ENCODE measurements around the gene QKI.

QKI gene

GRCh38 chr6:163414117-163414945 is at the start of gene QKI:
TSS of gene QKI (plus strand) at chr6:163414718. CDS start at chr6:163415194, 476 bp downstream.
- TF ChIP-seq GATA3 (IDR thresholded peaks at IDR 0.05; ENCODE audit: low read depth, low read length) (no peak), GATA2 (IDR thresholded peaks at IDR 0.05; ENCODE audit: low read depth, low read length) (no peak)

DNA sequence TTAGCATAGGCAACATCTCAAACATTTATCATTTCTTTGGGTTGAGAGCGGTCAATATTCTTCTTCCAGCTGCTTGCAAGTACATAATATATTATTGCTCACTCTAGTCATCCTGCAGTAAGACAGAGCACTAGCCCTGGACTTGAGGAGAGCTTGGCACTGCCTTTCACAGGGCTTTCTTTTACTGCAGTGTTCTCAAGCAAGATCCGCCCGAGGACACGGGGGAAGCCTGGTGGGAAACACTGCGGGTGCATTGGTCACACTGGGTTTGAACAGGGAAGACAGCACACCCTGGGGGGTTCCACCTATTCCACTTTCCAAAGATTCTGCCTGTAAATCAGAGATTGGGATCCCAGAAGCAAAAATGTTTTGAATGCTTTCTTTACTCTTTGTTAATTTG is 48.2 kb upstream of the QKI start:
- TF ChIP-seq GATA3 (IDR thresholded peaks at IDR 0.05; ENCODE audit: low read depth, low read length) (no peak), GATA2 (IDR thresholded peaks at IDR 0.05; ENCODE audit: low read depth, low read length) (no peak)

- TF ChIP-seq GATA2 (IDR thresholded peaks at IDR 0.05; ENCODE audit: low read depth, low read length) (no peak), GATA3 (IDR thresholded peaks at IDR 0.05; ENCODE audit: low read depth, low read length) (no peak)
These were observed 46.9 kb upstream of the QKI start for GRCh38 chr6:163367497-163368183.

- TF ChIP-seq GATA3 (IDR thresholded peaks at IDR 0.05; ENCODE audit: low read depth, low read length) (no peak), GATA2 (IDR thresholded peaks at IDR 0.05; ENCODE audit: low read depth, low read length) (no peak)
These were observed 45.4 kb upstream of the QKI start for GRCh38 chr6:163369141-163369540.

GRCh38 chr6:163369628-163370365 is 44.7 kb upstream of the QKI start:
- TF ChIP-seq GATA3 (IDR thresholded peaks at IDR 0.05; ENCODE audit: low read depth, low read length) (no peak), GATA2 (IDR thresholded peaks at IDR 0.05; ENCODE audit: low read depth, low read length) (no peak)

- TF ChIP-seq GATA3 (IDR thresholded peaks at IDR 0.05; ENCODE audit: low read depth, low read length) (no peak), GATA2 (IDR thresholded peaks at IDR 0.05; ENCODE audit: low read depth, low read length) (no peak)
These were observed 43.9 kb upstream of the QKI start for GRCh38 chr6:163370464-163371117.

DNA sequence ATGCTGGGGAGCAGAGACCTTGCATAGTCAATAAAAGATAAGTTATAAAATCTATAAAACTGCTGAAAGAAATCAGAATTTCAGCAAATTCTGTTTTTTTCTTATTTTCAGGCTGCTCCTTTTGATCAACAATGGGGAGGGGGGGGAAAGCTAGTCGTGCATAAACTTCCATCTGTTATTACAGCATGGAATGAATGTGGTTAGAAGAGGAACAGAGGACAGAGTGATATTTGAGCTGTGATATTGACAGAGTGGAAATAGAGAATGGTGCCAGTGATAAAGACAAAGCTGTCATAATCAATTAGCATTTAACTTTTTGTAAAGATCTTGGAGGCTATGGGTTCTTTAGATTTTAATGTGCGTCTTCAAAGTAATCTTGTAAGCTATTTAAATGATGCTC is 43.4 kb upstream of the QKI start:
- TF ChIP-seq GATA2 (IDR thresholded peaks at IDR 0.05; ENCODE audit: low read depth, low read length) (no peak), GATA3 (IDR thresholded peaks at IDR 0.05; ENCODE audit: low read depth, low read length) (no peak)

GRCh38 chr6:163373240-163373639 is 41.3 kb upstream of the QKI start:
- TF ChIP-seq GATA2 (IDR thresholded peaks at IDR 0.05; ENCODE audit: low read depth, low read length) (no peak), GATA3 (IDR thresholded peaks at IDR 0.05; ENCODE audit: low read depth, low read length) (no peak)

GRCh38 chr6:163375361-163375760 is 39.2 kb upstream of the QKI start:
- TF ChIP-seq GATA3 (IDR thresholded peaks at IDR 0.05; ENCODE audit: low read depth, low read length) (no peak), GATA2 (IDR thresholded peaks at IDR 0.05; ENCODE audit: low read depth, low read length) (no peak)

DNA sequence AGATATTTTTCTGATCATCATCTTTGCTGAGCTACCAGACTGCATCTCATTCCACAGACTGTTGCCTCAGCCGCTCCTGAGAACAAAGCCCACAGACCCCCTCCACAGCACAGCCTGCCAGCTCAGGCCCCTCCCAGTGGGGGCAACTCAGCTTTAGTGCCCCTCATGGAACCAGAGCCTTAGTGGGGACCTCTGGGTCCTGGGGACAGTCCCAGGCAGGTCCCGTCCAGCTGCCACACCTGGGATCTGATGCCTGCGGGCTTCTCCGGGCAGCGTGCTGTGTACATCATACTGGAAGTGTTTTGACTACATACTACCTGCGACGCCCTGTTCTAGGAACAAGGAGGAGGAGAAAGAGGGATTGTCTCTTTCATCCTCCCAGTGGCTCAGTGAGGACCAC is 38.3 kb upstream of the QKI start:
- TF ChIP-seq GATA3 (IDR thresholded peaks at IDR 0.05; ENCODE audit: low read depth, low read length): no peak
- TF ChIP-seq GATA2 (IDR thresholded peaks at IDR 0.05; ENCODE audit: low read depth, low read length): no peak

- TF ChIP-seq GATA3 (IDR thresholded peaks at IDR 0.05; ENCODE audit: low read depth, low read length) (no peak), GATA2 (IDR thresholded peaks at IDR 0.05; ENCODE audit: low read depth, low read length) (no peak)
These were observed 37.0 kb upstream of the QKI start for GRCh38 chr6:163377561-163377960.

DNA sequence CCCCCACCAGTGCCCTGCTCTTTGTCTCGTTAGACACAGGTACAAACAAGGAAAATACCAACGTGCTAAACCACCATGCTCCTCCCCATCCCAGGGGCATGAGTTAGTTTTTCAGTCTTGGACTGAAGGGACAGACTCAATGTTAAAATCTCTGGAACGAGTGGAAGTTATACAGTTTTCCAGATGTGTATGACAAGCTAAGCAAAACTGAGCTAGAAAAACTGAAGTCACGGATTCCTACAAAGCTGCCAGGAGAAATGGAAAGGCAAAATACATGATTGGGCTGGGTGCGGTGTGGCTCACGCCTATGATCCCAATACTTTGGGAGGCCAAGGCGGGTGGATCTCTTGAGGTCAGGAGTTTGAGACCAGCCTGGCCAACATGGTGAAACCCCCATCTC is 34.3 kb upstream of the QKI start:
- TF ChIP-seq GATA3 (IDR thresholded peaks at IDR 0.05; ENCODE audit: low read depth, low read length): no peak
- TF ChIP-seq GATA2 (IDR thresholded peaks at IDR 0.05; ENCODE audit: low read depth, low read length): no peak

DNA sequence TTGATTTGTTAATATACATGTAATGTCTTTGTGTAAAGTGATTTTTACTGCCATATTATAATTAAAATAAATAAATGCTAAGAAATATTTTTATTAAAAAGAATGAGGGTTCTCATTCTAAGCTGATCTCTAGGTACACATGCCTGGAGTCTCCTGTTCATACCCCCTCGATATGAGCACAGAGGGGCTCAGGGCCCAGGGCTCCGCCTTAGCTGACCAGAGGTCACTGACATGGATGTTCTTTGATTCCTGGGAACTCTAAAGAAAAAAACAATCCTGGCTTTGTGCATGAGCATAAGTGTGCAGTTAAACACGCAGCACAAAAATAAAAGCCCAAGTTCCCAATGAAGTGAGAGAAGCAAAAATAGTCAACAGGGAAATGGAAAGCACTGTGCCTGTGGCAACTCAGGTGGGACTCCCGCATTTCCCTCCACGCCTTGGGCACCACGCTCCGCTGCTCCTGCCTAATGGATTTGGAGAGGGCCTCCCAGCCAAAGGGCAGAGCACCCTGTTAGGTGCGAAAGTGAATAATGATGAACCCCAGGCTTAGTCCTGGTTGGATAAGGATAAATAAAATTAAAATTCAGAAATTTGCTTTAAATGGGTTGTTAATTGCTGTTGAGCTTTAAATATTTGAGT is 33.3 kb upstream of the QKI start:
- TF ChIP-seq GATA3 (IDR thresholded peaks at IDR 0.05; ENCODE audit: low read depth, low read length) (no peak), GATA2 (IDR thresholded peaks at IDR 0.05; ENCODE audit: low read depth, low read length) (no peak)

All from SH-SY5Y (cell line).